ENCODE data around the gene COL5A1.

The COL5A1 gene

DNA sequence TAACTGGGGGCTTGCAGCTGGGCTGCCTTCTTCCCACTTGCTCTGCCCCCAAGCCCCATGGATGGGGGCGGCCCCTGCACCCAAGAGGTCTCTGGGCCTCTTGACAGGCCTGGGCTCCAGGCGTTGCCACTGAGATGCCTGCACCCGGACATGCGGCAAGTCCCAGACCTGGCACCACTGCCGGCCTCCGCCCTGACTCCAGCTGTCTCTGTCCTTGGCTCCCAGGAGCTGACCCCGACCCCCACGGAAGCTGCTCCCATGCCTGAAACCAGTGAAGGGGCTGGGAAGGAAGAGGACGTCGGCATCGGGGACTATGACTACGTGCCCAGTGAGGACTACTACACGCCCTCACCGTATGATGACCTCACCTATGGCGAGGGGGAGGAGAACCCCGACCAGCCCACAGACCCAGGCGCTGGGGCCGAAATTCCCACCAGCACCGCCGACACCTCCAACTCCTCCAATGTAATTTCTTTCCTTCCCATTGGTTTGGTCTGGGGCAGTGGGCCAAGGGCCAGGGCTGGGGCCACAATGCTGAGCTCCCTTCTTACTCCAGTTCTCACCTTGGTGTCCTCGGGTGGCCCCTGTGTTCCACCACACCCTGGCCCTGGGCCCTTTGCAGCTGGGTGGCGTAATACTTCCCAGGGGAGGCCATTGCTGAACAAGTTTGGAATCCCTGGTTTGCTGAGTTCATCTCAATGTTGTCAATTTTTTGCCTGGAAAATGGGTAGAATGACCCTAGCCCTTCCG, 88.6 kb downstream of the COL5A1 start:
- no peak for DNase-seq

- no peak for DNase-seq
Measured at GRCh38 chr9:134730761-134731496, 89.3 kb downstream of the COL5A1 start.

- no peak for DNase-seq
Measured at GRCh38 chr9:134731497-134732391, 90.1 kb downstream of the COL5A1 start.

GRCh38 chr9:134732392-134733110, 90.9 kb downstream of the COL5A1 start:
- no peak for DNase-seq

DNA sequence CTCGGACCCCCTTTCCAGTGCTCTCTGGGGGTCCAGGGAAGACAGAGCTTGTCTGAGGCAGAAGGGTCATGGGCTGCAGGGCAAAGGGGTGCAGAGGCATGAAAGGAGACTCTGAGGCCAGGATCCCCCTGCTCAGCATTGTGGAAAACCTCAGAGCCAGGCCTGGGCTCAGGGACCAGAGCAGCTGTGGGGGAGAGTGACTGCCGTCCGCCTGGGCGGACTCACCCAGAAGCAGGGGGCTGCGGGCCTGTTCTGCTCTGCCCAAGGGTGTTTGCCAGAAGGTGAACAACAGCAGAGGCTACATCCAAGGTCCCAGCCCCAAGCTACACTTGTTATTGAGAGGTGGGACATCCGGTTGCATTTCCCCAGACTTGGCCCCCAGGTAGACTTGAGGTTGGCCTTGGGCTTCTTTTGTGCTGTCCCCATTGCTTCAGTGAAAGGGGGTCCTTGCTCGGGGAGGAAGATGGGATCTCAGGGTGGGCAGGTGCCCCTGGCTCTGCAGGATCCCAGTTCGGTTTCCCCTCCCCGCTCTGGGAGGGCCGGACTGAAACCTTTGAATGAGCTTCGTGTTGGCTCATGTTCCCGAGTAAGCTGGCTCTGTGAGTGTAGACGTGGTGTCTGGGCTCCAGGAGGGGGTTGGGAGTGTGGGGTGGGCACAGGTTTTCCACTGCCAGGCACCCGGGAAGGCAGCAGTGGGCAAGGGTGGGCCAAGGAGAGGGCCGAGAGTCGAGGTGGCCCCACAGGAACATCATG, 92.1 kb downstream of the COL5A1 start:
- DNase-seq, result no peak

GRCh38 chr9:134734270-134734669, 92.7 kb downstream of the COL5A1 start:
- peak; percentile 48 for DNase-seq

DNA sequence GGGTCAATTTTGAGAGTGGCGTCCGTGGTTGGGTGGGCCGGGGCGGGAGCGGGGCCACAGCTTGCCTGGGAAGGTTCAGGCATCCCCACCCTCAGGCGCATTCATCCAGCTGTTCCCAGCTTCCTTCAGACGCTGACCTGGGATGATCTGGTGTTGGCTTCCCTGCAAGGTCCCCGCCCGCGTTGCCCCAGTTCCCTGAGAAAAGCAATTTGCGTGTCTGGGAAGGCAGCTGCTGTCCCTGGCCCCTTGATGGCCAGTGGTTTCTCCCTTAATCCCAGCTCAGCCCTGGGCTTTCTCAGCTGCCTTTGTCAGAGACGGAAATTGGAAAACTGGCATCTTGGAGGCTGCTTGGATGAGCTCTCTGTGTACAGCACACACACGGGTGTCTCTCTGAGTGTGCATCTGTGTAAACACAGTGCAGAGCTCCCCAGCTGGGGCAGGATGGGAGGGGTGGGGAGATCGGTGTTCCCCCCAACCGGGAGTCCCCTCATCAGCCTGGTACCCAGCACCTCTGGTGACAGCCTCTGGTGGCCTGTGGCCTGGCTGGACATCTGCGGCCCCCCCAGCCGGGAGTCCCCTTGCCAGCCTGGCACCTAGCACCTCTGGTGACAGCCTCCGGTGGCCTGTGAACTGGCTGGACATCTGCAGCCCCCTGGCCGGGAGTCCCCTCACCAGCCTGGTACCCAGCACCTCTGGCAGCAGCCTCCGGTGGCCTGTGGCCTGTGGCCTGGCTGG, 94.0 kb downstream of the COL5A1 start:
- no peak for DNase-seq

DNA sequence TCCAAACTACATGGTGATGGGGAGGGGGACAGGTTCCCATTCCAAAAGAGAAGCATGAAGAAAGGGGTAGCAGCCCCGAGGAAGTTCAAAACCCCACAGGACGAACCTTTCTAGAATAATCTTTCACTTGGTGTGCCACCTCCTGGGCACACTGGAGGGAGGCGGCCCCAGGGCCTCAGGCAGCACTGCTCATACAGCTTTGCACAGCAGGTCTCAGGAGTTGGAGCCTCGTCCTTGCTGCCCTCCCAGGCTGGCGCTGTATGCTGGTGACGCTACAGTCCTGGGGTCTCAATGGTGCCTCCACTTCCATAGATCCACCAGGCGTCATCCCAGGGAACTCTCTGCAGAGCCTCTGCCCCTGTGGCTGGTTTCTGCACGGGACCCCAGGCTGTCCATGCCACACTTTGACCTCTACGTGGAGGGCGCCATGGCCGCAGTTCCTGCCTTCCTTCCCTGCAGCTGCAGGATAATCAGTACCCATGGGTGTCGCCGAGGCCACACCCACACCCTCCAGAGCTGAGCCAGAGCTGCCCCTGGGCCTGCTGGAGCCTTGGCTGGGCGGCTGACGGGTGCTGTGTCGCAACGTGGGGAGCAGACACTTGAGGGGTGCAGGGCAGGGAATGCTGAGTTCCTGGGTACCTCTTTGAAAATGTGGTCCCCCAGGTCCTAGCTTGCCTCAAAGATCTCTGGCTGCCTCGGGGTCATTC, 95.3 kb downstream of the COL5A1 start:
- no peak for DNase-seq

DNA sequence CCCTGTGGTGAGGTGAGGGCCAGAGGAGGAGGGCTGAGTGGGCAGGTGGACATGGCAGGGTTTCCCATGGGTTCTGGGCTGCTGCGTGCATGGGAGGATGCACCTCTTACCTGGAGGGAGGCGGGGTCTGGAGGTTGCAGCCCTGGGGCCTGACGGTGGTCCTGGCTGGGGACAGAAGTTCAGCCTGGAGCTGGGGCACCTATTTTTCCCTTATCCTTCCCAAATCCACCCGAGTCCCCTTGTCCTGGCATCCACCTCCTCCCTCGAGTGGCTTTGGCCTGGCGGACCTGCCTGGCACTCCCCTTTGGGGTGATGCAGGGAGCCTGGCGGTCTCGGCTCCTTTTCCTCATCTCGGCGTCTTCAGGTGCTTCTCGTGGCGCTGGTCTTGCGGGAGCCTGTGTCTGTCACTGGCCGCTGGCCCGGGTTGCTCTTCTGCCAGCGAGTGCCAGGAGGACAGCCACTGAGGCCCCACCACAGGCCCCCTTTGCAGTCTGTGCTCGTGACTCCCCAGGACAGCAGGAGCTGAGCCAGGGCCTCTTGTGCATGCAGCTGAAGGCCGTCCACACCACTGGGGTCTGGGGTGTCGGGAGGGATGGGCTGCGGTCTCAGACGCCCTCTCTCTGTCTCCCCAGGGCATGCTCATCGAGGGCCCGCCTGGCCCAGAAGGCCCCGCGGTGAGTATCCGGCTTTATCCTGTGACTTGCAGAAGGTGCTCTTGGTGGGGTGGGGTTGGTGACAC, 96.4 kb downstream of the COL5A1 start:
- no peak for DNase-seq

GRCh38 chr9:134738869-134739659, 97.5 kb downstream of the COL5A1 start:
- peak; percentile 57 for DNase-seq

- no peak for DNase-seq
Measured at GRCh38 chr9:134739660-134739968, 98.0 kb downstream of the COL5A1 start.

- DNase-seq, result no peak
Measured at GRCh38 chr9:134740071-134740470, 98.5 kb downstream of the COL5A1 start.

DNA sequence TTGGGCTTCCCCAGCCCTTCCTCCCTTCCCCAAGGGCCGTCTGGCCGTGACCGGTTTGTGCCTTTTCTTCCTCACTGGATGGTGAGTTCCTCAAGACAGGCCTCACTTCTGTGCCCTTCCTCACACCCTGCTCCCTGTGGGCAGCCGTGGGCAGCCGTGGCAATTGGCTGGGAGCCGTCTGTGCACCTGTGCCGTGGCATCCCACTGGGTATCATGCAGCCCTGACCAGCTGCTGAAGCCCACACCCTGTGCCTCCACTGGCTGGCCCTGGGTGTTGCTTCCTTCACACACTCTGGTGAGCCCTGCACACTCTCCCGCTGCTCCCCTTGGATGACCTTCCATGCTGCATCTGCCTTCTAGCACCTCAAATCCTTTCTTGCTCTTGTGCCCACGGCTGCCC, 100.2 kb downstream of the COL5A1 start:
- no peak for DNase-seq

DNA sequence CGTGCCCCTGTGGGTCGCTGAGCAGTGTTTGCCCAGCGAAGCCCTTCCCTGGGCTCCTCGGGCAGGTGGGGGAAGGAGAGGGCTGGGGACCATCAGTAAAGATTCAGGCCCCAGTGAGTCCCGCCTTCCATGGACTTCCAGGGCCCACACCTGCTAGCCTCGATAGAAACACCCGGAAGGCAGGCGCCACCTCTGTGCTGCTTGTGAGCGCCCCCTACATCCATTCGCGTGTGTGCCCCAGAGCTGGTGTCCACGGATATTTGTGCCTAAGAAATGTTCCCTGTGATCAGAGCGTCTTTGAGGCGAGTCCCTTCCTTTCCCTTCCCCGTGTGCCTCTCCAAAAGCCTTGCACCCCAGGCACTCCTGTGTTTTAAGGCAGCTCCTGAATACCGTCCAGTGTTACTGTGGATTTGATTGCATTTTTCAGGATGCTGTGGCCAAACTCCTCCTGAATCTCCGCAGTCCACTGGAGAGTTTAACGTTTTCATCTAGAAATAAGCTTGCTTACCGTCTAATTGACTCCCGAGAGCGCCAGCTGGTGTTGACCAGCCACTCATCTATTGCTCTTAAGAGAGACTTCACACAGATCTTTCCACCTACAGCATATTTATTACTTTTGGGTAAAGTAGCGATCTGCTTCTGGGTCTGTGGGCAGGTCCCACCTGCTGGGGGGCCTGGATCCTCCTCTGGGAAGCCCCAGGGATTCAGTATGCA, 101.4 kb downstream of the COL5A1 start:
- DNase-seq, result no peak

DNA sequence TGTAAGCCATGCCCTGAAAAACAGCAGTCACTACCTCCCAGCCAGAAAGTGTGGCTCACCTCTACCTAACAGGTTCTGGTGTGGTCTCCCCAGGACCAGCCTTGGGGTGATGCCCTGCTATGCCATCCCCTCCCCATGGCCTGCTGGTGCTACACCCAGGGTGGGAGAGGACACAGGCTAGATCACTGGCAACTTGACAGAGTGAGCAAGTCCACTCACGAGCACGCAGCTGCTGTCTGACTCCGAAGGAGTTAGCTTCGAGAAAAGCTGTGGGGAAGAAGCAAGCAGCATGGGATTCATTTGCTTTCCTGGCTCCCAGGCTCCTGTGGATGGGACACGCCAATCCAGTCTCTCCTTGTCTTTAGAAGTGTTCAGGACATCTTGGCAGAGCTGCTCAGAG, 102.2 kb downstream of the COL5A1 start:
- peak; percentile 27 for DNase-seq

GRCh38 chr9:134744385-134745295, 103.0 kb downstream of the COL5A1 start:
- DNase-seq, result no peak

DNA sequence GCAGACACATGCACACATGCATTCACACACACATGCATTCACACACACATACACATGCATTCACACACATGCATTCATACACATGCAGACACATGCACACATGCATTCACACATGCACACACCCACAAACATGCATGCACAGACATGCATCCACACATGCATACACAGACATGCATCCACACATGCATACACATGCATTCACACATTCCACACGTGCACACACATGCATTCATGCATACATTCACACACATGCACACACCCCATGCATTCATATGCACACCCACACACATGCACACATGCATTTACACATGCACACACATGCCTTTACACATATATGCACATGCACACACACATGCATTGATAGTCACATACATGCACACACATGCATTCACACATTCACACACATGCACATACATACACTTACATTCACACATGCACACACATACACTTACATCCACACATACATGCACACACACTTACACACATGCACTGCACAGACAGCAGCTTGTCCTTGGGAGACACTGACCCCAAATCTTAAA, 106.4 kb downstream of the COL5A1 start:
- DNase-seq, result no peak
